Caco-2 (cell line): Measurements from ENCODE around the gene LMF2. TPM values are rescaled to one million over a fixed set of nuclear protein-coding genes. Genes with fewer than 3 reads are reported as not detected.

Experiments used
- BruUV-seq: library from RNA; stranded (reverse); fragments of 400-500 nt; replicated peaks from 2 replicates; lab custom pipeline; 2021; lab: Mats Ljungman, UMichigan
- CTCF ChIA-PET: fragments of 300-600 bp; sonication (Branson Sonifier 250); formaldehyde crosslinking; loops from one replicate; lab custom pipeline; 2022; ENCODE audit warnings: antibody characterized with exemption; lab: Charles Lee
- POLR2A ChIA-PET: fragments of 300-600 bp; sonication (Branson Sonifier 250); formaldehyde crosslinking; loops from one replicate; lab custom pipeline; 2022; ENCODE audit warnings: antibody characterized with exemption; lab: Charles Lee
- DNase-seq, 2 experiments: peaks; one replicate each; pipeline versions ENCODE4 v3.0.0 to v3.0.0-alpha.2; 2020 to 2022
- H3K27me3 ChIP-seq: replicated peaks from 2 replicates; pipeline ENCODE4 v1.6.0; 2011; ENCODE audit warnings: low read length; ENCODE audit not compliant: control insufficient read depth, insufficient read depth
- H3K36me3 ChIP-seq: 2 replicates; pipeline ENCODE4 v1.5.1; 2011; ENCODE audit warnings: low read length; ENCODE audit not compliant: control insufficient read depth, insufficient read depth
- H3K4me1 ChIP-seq: fragments of 250-450 bp; sonication (Bioruptor Pico); 2 replicates; pipeline ENCODE4 v1.5.1; 2020; ENCODE audit warnings: mild to moderate bottlenecking
- H3K4me3 ChIP-seq: 2 replicates; pipeline ENCODE4 v1.5.1; 2011; ENCODE audit warnings: low read depth, mild to moderate bottlenecking, control low read depth, low read length
- H3K9me3 ChIP-seq: fragments of 250-450 bp; sonication (Bioruptor Pico); 2 replicates; pipeline ENCODE4 v1.5.1; 2020; ENCODE audit warnings: mild to moderate bottlenecking, moderate library complexity
- H3K27ac Mint-ChIP-seq: one replicate; pipeline ENCODE4 v1.8.0; 2022; ENCODE audit warnings: mixed read lengths; ENCODE audit not compliant: unreplicated experiment
- H3K27me3 Mint-ChIP-seq: one replicate; pipeline ENCODE4 v1.8.0; 2022; ENCODE audit warnings: mixed read lengths; ENCODE audit not compliant: insufficient read depth, unreplicated experiment
- H3K36me3 Mint-ChIP-seq: one replicate; pipeline ENCODE4 v1.8.0; 2022; ENCODE audit warnings: mild to moderate bottlenecking, mixed read lengths; ENCODE audit not compliant: insufficient read depth, unreplicated experiment
- H3K4me1 Mint-ChIP-seq: one replicate; pipeline ENCODE4 v1.8.0; 2022; ENCODE audit warnings: low read depth, mixed read lengths; ENCODE audit not compliant: unreplicated experiment
- H3K4me3 Mint-ChIP-seq: one replicate; pipeline ENCODE4 v1.8.0; 2022; ENCODE audit warnings: mild to moderate bottlenecking, moderate library complexity, mixed read lengths; ENCODE audit not compliant: unreplicated experiment
- H3K9me3 Mint-ChIP-seq: one replicate; pipeline ENCODE4 v1.8.0; 2022; ENCODE audit warnings: mixed read lengths; ENCODE audit not compliant: unreplicated experiment
- intact Hi-C: fragments of 100-400 bp; cut with micrococcal nuclease; formaldehyde crosslinking; loops from one replicate; pipeline ENCODE4 v1.10.0; 2022; ENCODE audit not compliant: unreplicated experiment
- total RNA-seq: library from RNA; stranded (reverse); gene quantifications from 2 replicates; pipeline ENCODE4 v1.2.3, GENCODE V29; 2022
- TF ChIP-seq, protein P1 (sequence below), 2 experiments: fragments of 200-600 bp in 1 of 2; IDR thresholded peaks; 1 replicate in 1 of 2; 2 replicates in 1 of 2; pipeline versions ENCODE4 v1.5.1 to v1.8.0; 2011 to 2022; ENCODE audit warnings: antibody characterized with exemption in 1 of 2, control low read depth in 1 of 2, inconsistent platforms in 1 of 2, low read depth in 1 of 2, low read length in 1 of 2, mild to moderate bottlenecking in 1 of 2, moderate library complexity in 1 of 2; ENCODE audit not compliant: insufficient read depth in 1 of 2, severe bottlenecking in 1 of 2, unreplicated experiment in 1 of 2

Gene LMF2
- total RNA-seq, 1 experiment from 2014 or later, result 68.8 TPM

- POLR2A ChIA-PET, result interaction anchor here (0.5 kb wide), 1 partner anchor 47 kb away, joined by 6 read pairs; no protein-coding TSS in a partner anchor
Observed at GRCh38 chr22:50475652-50476002, 31.9 kb downstream of the LMF2 start.

DNA sequence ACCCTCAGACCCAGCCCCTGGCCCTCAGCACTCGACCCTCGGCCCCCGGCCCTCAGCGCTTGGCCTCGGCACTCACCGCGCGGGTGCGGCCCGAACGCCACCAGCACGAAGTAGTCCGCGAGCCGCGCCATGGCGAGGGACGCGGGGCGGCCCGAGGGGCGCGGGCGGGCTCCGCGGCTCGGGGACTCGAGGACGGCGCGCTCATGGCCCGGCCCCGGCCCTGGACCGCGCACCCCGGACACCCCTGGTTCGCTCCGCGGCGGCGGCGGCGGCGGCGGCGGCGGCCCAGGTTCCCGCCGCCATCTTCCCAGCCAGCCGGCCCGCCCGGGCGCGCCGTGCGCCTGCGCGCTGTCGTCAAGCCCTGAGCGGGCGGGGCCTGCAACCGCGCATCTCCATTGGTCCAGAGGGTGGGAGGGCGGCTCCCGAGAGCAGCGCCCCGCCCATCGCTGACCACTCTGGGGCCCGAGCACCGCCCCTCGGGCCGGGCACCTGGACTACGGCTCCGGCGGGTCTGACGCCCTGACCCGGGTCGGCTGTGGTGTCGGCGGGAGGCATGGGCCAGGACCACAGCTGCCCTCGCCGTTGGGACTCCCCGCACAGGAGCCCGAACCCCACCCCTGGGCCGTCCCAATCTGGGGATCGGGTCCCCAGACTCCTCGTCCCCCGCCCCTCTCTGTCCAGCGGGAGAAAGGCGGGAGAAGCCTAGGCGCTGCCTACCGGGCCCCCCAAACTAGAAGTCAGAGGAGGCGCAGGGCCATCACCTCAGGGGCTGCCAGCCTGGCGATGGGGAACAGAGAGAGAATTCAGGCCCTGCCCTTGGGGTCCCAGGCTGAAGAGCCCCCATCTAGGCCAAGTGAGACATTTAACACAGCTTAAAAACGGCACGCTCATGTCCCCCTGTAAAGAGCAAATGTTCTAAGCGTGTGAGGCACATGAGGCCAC is 32.5 kb downstream of the LMF2 start, which contains the start of gene SBF1:
SBF1 (minus strand) TSS at position 326 of the 942 bp plus-strand sequence; CDS start at position 131, 195 bp downstream.
- peak; percentile 91 to 95 for DNase-seq
- CTCF ChIA-PET, result no interaction called here
- H3K27me3 ChIP-seq, result no peaks in the 10 kb centered on the region
- peaks cover 41% of the 10 kb centered on the region for H3K4me1 ChIP-seq
- Mint-ChIP-seq H3K4me3 (peak within 1 kb of the TSS; percentile 77), H3K27me3 (no peaks in the 10 kb centered on the region), H3K4me1 (peaks cover 24% of the 10 kb centered on the region), H3K27ac (peak within 1 kb of the TSS; percentile 34), H3K36me3 (no peaks in the 10 kb centered on the region), H3K9me3 (no peaks in the 10 kb centered on the region)
- BruUV-seq, result TSS peak; percentile 97
- intact Hi-C loops, result no loop called here
- POLR2A ChIA-PET, result interaction anchor here (0.5 kb wide), 1 partner anchor 46 kb away, joined by 6 read pairs; no protein-coding TSS in a partner anchor
- H3K36me3 ChIP-seq, result peaks cover 6% of the 10 kb centered on the region; the same call in 1 of the 2 replicates
- H3K4me3 ChIP-seq, result peak within 1 kb of the TSS; percentile 71
- no peaks in the 10 kb centered on the region for H3K9me3 ChIP-seq
- TF ChIP-seq, protein P1, sequence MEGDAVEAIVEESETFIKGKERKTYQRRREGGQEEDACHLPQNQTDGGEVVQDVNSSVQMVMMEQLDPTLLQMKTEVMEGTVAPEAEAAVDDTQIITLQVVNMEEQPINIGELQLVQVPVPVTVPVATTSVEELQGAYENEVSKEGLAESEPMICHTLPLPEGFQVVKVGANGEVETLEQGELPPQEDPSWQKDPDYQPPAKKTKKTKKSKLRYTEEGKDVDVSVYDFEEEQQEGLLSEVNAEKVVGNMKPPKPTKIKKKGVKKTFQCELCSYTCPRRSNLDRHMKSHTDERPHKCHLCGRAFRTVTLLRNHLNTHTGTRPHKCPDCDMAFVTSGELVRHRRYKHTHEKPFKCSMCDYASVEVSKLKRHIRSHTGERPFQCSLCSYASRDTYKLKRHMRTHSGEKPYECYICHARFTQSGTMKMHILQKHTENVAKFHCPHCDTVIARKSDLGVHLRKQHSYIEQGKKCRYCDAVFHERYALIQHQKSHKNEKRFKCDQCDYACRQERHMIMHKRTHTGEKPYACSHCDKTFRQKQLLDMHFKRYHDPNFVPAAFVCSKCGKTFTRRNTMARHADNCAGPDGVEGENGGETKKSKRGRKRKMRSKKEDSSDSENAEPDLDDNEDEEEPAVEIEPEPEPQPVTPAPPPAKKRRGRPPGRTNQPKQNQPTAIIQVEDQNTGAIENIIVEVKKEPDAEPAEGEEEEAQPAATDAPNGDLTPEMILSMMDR (IDR thresholded peaks at IDR 0.05; ENCODE audit: insufficient read depth in 1 of 2, low read depth in 1 of 2, low read length in 1 of 2, severe bottlenecking in 1 of 2, unreplicated experiment in 1 of 2), result no peak

More at GRCh38 chr22:50475652-50476002, 31.9 kb downstream of the LMF2 start:
- Histone ChIP-seq H3K27me3 (no peaks in the 10 kb centered on the region), H3K4me3 (peak overlapping the region; percentile 71), H3K4me1 (peaks cover 34% of the 10 kb centered on the region), H3K9me3 (no peaks in the 10 kb centered on the region), H3K36me3 (peaks cover 6% of the 10 kb centered on the region; the same call in 1 of the 2 replicates)
- H3K27ac Mint-ChIP-seq, result no peak overlapping the region
- H3K4me1 Mint-ChIP-seq, result peaks cover 24% of the 10 kb centered on the region
- TF ChIP-seq, protein P1 (IDR thresholded peaks at IDR 0.05; ENCODE audit: insufficient read depth in 1 of 2, low read depth in 1 of 2, low read length in 1 of 2, severe bottlenecking in 1 of 2, unreplicated experiment in 1 of 2), result no peak
- CTCF ChIA-PET, result no interaction called here
- H3K27me3 Mint-ChIP-seq, result no peaks in the 10 kb centered on the region
- BruUV-seq, result no TSS peak
- DNase-seq, result no peak
- no peaks in the 10 kb centered on the region for H3K36me3 Mint-ChIP-seq
- intact Hi-C loops, result no loop called here
- peak overlapping the region; percentile 77 for H3K4me3 Mint-ChIP-seq
- H3K9me3 Mint-ChIP-seq, result no peaks in the 10 kb centered on the region
